ENCODE results near the gene LRRN3.

GRCh38 chr7:111164442-111164841, 73.5 kb downstream of the LRRN3 start:
- TF ChIP-seq CTCF (conservative IDR thresholded peaks at IDR 0.05; ENCODE audit: low read depth in 2 of 2) (no peak), POLR2AphosphoS5 (IDR thresholded peaks at IDR 0.05; ENCODE audit: low read depth) (no peak), REST (IDR thresholded peaks at IDR 0.05; ENCODE audit: unreplicated experiment) (no peak), ETS1 (IDR thresholded peaks at IDR 0.05) (no peak), EZH2phosphoT487 (IDR thresholded peaks at IDR 0.05; ENCODE audit: unreplicated experiment) (no peak), EZH2 (IDR thresholded peaks at IDR 0.05; ENCODE audit: low read depth, unreplicated experiment) (no peak)

All from GM23338 (cell line).